NB4 (cell line): ENCODE data around the gene PPFIA1.

Experiments used
- DNase-seq: peaks from one replicate; pipeline ENCODE4 v3.0.0; 2010; ENCODE audit warnings: low read depth
- H3K4me3 ChIP-seq: one replicate; pipeline ENCODE4 v1.5.1; 2011; ENCODE audit warnings: mild to moderate bottlenecking, low read depth, low read length, moderate library complexity
- CTCF ChIP-seq: IDR thresholded peaks from one replicate; pipeline ENCODE4 v1.5.1; 2012; ENCODE audit warnings: low read depth, low read length
- MAX ChIP-seq: IDR thresholded peaks from 2 replicates; pipeline ENCODE4 v1.6.1; 2011; ENCODE audit warnings: low read depth, low read length
- MYC ChIP-seq: IDR thresholded peaks from 2 replicates; pipeline ENCODE4 v1.6.1; 2011; ENCODE audit warnings: low read depth, low read length
- POLR2A ChIP-seq: IDR thresholded peaks from 2 replicates; pipeline ENCODE4 v1.6.1; 2011; ENCODE audit warnings: mild to moderate bottlenecking; ENCODE audit not compliant: insufficient read length; ENCODE audit errors: extremely low read depth

PPFIA1 gene

GRCh38 chr11:70433526-70433925 lies 163.0 kb downstream of the PPFIA1 start:
- no peak for DNase-seq
- TF ChIP-seq MAX (no peak), CTCF (no peak), POLR2A (no peak), MYC (no peak)
- no peak overlapping the region for H3K4me3 ChIP-seq
